NCI-H510A (cell line): Measurements from ENCODE around the gene UTY.
"Not testable (repeated sequence)": the region's sequence is repeated elsewhere in the genome, so short reads cannot be mapped to it uniquely, and the experiment has no call there.

Experiments used
- DNase-seq: peaks from one replicate; lab custom pipeline; 2025; lab: John Stamatoyannopoulos, UW

UTY gene

GRCh38 chrY:13299411-13299810 is 180.4 kb downstream of the UTY start:
- no peak for DNase-seq

- no peak for DNase-seq
These were observed 183.5 kb downstream of the UTY start for GRCh38 chrY:13296176-13296890.

GRCh38 chrY:13295026-13295425 is 184.8 kb downstream of the UTY start:
- no peak for DNase-seq

GRCh38 chrY:13291199-13291598 is 188.6 kb downstream of the UTY start:
- DNase-seq, result no peak

- not testable (repeated sequence) for DNase-seq
These were observed 197.4 kb downstream of the UTY start for GRCh38 chrY:13282151-13283054.

GRCh38 chrY:13279561-13279960 is 200.3 kb downstream of the UTY start:
- no peak for DNase-seq

- no peak for DNase-seq
These were observed 208.1 kb downstream of the UTY start for GRCh38 chrY:13271706-13272105.

- not testable (repeated sequence) for DNase-seq
These were observed 225.8 kb downstream of the UTY start for GRCh38 chrY:13253941-13254440.

- no peak for DNase-seq
These were observed 229.4 kb downstream of the UTY start for GRCh38 chrY:13250421-13250820.

- DNase-seq, result no peak
These were observed 236.1 kb downstream of the UTY start for GRCh38 chrY:13243716-13244115.

GRCh38 chrY:13233901-13234300 is 245.9 kb downstream of the UTY start:
- no peak for DNase-seq

GRCh38 chrY:13233118-13233517 is 246.7 kb downstream of the UTY start:
- DNase-seq, result no peak

- no peak for DNase-seq
These were observed 252.4 kb downstream of the UTY start for GRCh38 chrY:13227354-13227953.

- DNase-seq, result no peak
These were observed 268.7 kb downstream of the UTY start for GRCh38 chrY:13210961-13211646.

GRCh38 chrY:13205214-13205613 is 274.6 kb downstream of the UTY start:
- DNase-seq, result no peak
